HepG2 (cell line): ENCODE data around the gene SEMA3B. TPM values are rescaled to one million over a fixed set of nuclear protein-coding genes. Genes with fewer than 3 reads are reported as not detected.

Experiments used
- HNRNPK ChIP-seq: fragments of 200-400 bp; formaldehyde crosslinking; IDR thresholded peaks from 2 replicates; pipeline ENCODE4 v1.6.1; 2018; ENCODE audit warnings: low read length, low read depth, moderate library complexity, mild to moderate bottlenecking; ENCODE audit not compliant: poor library complexity, severe bottlenecking
- HNRNPL ChIP-seq: fragments of 200-400 bp; formaldehyde crosslinking; IDR thresholded peaks from 2 replicates; pipeline ENCODE4 v1.6.1; 2017; ENCODE audit warnings: mild to moderate bottlenecking, low read depth, low read length
- HOXA3 ChIP-seq: sonication (generic); formaldehyde crosslinking; IDR thresholded peaks from 2 replicates; pipeline ENCODE4 v1.5.0; 2020; ENCODE audit warnings: missing genetic modification reagents
- HOXA9 ChIP-seq: sonication (generic); formaldehyde crosslinking; IDR thresholded peaks from 2 replicates; pipeline ENCODE4 v1.8.1; 2022; ENCODE audit warnings: missing genetic modification reagents, mild to moderate bottlenecking, moderate library complexity, borderline replicate concordance
- ISL2 ChIP-seq: sonication (generic); formaldehyde crosslinking; IDR thresholded peaks from 2 replicates; pipeline ENCODE4 v1.5.0; 2020; ENCODE audit warnings: missing genetic modification reagents
- KDM6A ChIP-seq: IDR thresholded peaks from 2 replicates; pipeline ENCODE4 v1.6.1; 2016; ENCODE audit warnings: low read depth
- KLF13 ChIP-seq: sonication (generic); formaldehyde crosslinking; IDR thresholded peaks from 2 replicates; pipeline ENCODE4 v1.4.0; 2020; ENCODE audit warnings: mild to moderate bottlenecking, missing genetic modification reagents
- NFKBIZ ChIP-seq: IDR thresholded peaks from 2 replicates; pipeline ENCODE4 v1.6.1; 2018; ENCODE audit warnings: missing genetic modification reagents, missing compliant biosample characterization
- NPAS2 ChIP-seq: sonication (generic); formaldehyde crosslinking; IDR thresholded peaks from 2 replicates; pipeline ENCODE4 v1.8.0; 2022; ENCODE audit warnings: mild to moderate bottlenecking, missing genetic modification reagents, borderline replicate concordance
- NR3C1 ChIP-seq: sonication (generic); formaldehyde crosslinking; IDR thresholded peaks from 2 replicates; pipeline ENCODE4 v1.4.0; 2020; ENCODE audit warnings: missing genetic modification reagents
- POLR2AphosphoS2 ChIP-seq: IDR thresholded peaks from 2 replicates; pipeline ENCODE4 v1.6.1; 2011; ENCODE audit warnings: low read depth, low read length, improper control_type of control experiment
- POLR2G ChIP-seq: fragments of 200-400 bp; formaldehyde crosslinking; IDR thresholded peaks from 2 replicates; pipeline ENCODE4 v1.6.1; 2018; ENCODE audit warnings: mild to moderate bottlenecking, low read depth, low read length, moderate library complexity
- PRMT3 ChIP-seq: sonication (generic); formaldehyde crosslinking; IDR thresholded peaks from 2 replicates; pipeline ENCODE4 v1.8.1; 2022; ENCODE audit warnings: low read depth, mild to moderate bottlenecking, moderate library complexity, missing genetic modification reagents, borderline replicate concordance
- RORA ChIP-seq: sonication (generic); formaldehyde crosslinking; IDR thresholded peaks from 2 replicates; pipeline ENCODE4 v1.5.0; 2020; ENCODE audit warnings: mild to moderate bottlenecking, missing genetic modification reagents, moderate library complexity
- SNRNP70 ChIP-seq: fragments of 200-400 bp; formaldehyde crosslinking; IDR thresholded peaks from 2 replicates; pipeline ENCODE4 v1.6.1; 2017; ENCODE audit warnings: mild to moderate bottlenecking, low read depth, low read length, moderate library complexity
- STAT5B ChIP-seq: sonication (generic); formaldehyde crosslinking; IDR thresholded peaks from 2 replicates; pipeline ENCODE4 v1.4.0; 2020; ENCODE audit warnings: missing genetic modification reagents
- TRIM24 ChIP-seq: sonication (generic); formaldehyde crosslinking; IDR thresholded peaks from 2 replicates; pipeline ENCODE4 v1.8.0; 2022; ENCODE audit warnings: mild to moderate bottlenecking, missing genetic modification reagents
- U2AF1 ChIP-seq: fragments of 200-400 bp; formaldehyde crosslinking; optimal IDR thresholded peaks from 2 replicates; pipeline ENCODE3; 2017; ENCODE audit warnings: mild to moderate bottlenecking, low read depth, low read length
- ZNF3 ChIP-seq: IDR thresholded peaks from 2 replicates; pipeline ENCODE4 v1.7.0; 2017; ENCODE audit warnings: inconsistent platforms
- ZNF552 ChIP-seq: sonication (generic); formaldehyde crosslinking; IDR thresholded peaks from 2 replicates; pipeline ENCODE4 v1.9.0; 2022; ENCODE audit warnings: missing genetic modification reagents, mild to moderate bottlenecking, borderline replicate concordance
- ZNF557 ChIP-seq: sonication (generic); formaldehyde crosslinking; IDR thresholded peaks from 2 replicates; pipeline ENCODE4 v1.4.0; 2020; ENCODE audit warnings: missing genetic modification reagents
- ZNF777 ChIP-seq: sonication (generic); formaldehyde crosslinking; IDR thresholded peaks from 2 replicates; pipeline ENCODE4 v1.4.0; 2020; ENCODE audit warnings: missing genetic modification reagents
- polyA plus RNA-seq, 8 experiments: library from polyadenylated mRNA; depleted of rRNA in 3 of 8; stranded (reverse) in 7 of 8; unstranded in 1 of 8; fragments of >200 nt; fragmentation: Illumina TruSeq in 4 of 8; extraction: Trizol in 4 of 8; gene quantifications; 2 replicates each; pipeline versions ENCODE4 v1.2.1 to v1.2.3, GENCODE V29; 2011 to 2016; ENCODE audit warnings: low read depth in 4 of 8, missing spikeins in 1 of 8, mixed read lengths in 1 of 8; ENCODE audit not compliant: insufficient read depth in 1 of 8
- total RNA-seq, 5 experiments: library from RNA; depleted of rRNA; stranded (reverse); fragments of >200 nt; fragmentation: Illumina TruSeq; extraction: Trizol; gene quantifications; 2 replicates each; pipeline ENCODE4 v1.2.3, GENCODE V29; 2016; ENCODE audit warnings: low read depth in 1 of 5
- TF ChIP-seq, protein P1 (sequence below): sonication (generic); formaldehyde crosslinking; IDR thresholded peaks from 2 replicates; pipeline ENCODE4 v1.4.0; 2020; ENCODE audit warnings: mild to moderate bottlenecking, missing genetic modification reagents
- TF ChIP-seq, protein P2 (sequence below): IDR thresholded peaks from 2 replicates; pipeline ENCODE4 v1.6.1; 2016
- TF ChIP-seq, protein P3 (sequence below): IDR thresholded peaks from 2 replicates; pipeline ENCODE4 v1.6.1; 2012; ENCODE audit warnings: inconsistent platforms
- TF ChIP-seq, protein P4 (sequence below): sonication (generic); formaldehyde crosslinking; IDR thresholded peaks from 2 replicates; pipeline ENCODE4 v1.4.0; 2020; ENCODE audit warnings: missing genetic modification reagents; ENCODE audit errors: not compliant biosample characterization
- TF ChIP-seq, protein P5 (sequence below): sonication (generic); formaldehyde crosslinking; IDR thresholded peaks from 2 replicates; pipeline ENCODE4 v1.4.0; 2020; ENCODE audit warnings: missing genetic modification reagents

Gene SEMA3B
- total and polyA plus RNA-seq, 2 of the 13 experiments (the other 11 are each of a cell fraction or from before 2014, with no cell fraction given), result 93.2 to 158 TPM

DNA sequence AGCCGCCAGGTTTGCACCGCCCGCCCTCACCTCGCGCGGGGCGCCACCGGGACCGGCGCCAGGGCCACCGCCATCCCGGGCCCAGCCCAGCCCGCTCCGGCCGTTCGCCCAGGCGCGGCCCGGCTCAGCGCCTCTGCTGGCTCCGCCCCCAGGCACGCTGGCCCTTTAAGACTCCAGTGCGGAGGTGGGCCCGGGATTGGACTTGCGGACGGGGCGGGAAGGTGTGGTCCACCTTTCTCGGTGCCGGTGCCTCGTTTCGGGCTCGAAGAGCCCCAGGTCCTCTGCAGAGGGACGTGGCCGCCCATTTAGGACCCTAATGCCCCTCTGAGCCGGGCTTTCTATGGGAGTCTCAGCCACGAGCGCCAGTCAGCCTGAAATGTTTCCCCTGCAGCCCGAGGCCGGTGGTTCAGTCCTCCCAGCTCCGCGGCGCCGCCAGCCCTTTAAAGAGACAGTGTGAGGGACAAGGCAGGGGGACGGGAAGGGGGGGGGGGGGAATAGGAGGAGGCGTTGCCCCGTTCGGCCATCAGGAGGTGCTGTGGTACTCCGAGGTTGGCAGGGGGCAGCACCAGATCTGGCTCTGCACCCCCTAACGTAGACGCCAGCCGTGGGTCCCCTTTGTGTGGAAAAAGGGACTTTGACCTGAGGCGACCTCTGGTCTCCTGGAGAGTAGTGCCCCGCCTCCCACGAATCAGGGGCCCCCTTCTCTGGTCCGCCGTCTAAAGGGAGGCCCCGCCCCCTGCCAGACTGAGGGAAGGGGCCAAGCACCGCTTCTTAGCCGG, 52.6 kb downstream of the SEMA3B start (continued):
- peak; percentile 95 for TF ChIP-seq ZNF777 (CRISPR knock-in tag)
- no peak for TF ChIP-seq POLR2AphosphoS2
- peak; percentile 87; the same call in 1 of the 2 replicates for TF ChIP-seq HNRNPL
- TF ChIP-seq NPAS2 (CRISPR knock-in tag), result no peak
- TF ChIP-seq, protein P1, sequence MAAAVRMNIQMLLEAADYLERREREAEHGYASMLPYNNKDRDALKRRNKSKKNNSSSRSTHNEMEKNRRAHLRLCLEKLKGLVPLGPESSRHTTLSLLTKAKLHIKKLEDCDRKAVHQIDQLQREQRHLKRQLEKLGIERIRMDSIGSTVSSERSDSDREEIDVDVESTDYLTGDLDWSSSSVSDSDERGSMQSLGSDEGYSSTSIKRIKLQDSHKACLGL (CRISPR knock-in tag), result 0 out of 2 replicates have a peak, but pooled peaks have one; percentile 8
- no peak for TF ChIP-seq ZNF557
- TF ChIP-seq KDM6A (CRISPR knock-in tag), result peak; percentile 71; the same call in 1 of the 2 replicates
- TF ChIP-seq, protein P2, sequence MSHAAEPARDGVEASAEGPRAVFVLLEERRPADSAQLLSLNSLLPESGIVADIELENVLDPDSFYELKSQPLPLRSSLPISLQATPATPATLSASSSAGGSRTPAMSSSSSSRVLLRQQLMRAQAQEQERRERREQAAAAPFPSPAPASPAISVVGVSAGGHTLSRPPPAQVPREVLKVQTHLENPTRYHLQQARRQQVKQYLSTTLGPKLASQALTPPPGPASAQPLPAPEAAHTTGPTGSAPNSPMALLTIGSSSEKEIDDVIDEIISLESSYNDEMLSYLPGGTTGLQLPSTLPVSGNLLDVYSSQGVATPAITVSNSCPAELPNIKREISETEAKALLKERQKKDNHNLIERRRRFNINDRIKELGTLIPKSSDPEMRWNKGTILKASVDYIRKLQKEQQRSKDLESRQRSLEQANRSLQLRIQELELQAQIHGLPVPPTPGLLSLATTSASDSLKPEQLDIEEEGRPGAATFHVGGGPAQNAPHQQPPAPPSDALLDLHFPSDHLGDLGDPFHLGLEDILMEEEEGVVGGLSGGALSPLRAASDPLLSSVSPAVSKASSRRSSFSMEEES (CRISPR knock-in tag), result no peak
- no peak for TF ChIP-seq KLF13 (CRISPR knock-in tag)
- TF ChIP-seq, protein P3, sequence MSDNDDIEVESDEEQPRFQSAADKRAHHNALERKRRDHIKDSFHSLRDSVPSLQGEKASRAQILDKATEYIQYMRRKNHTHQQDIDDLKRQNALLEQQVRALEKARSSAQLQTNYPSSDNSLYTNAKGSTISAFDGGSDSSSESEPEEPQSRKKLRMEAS, result peak; percentile 95
- peak; percentile 68 for TF ChIP-seq POLR2G
- no peak for TF ChIP-seq PRMT3 (CRISPR knock-in tag)
- peak; percentile 76 for TF ChIP-seq U2AF1
- peak; percentile 16; the same call in 1 of the 2 replicates for TF ChIP-seq NFKBIZ (CRISPR knock-in tag)
- TF ChIP-seq, protein P4, sequence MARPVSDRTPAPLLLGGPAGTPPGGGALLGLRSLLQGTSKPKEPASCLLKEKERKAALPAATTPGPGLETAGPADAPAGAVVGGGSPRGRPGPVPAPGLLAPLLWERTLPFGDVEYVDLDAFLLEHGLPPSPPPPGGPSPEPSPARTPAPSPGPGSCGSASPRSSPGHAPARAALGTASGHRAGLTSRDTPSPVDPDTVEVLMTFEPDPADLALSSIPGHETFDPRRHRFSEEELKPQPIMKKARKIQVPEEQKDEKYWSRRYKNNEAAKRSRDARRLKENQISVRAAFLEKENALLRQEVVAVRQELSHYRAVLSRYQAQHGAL (CRISPR knock-in tag), result no peak
- TF ChIP-seq NR3C1 (CRISPR knock-in tag), result no peak
- no peak for TF ChIP-seq RORA (CRISPR knock-in tag)
- TF ChIP-seq ZNF552, result no peak; the same call in 1 of the 2 replicates
- TF ChIP-seq TRIM24 (CRISPR knock-in tag), result no peak
- no peak for TF ChIP-seq HOXA9 (CRISPR knock-in tag)
- TF ChIP-seq HNRNPK, result peak; percentile 42
- peak; percentile 62; the same call in 1 of the 2 replicates for TF ChIP-seq ISL2
- no peak for TF ChIP-seq STAT5B (CRISPR knock-in tag)
- TF ChIP-seq, protein P5, sequence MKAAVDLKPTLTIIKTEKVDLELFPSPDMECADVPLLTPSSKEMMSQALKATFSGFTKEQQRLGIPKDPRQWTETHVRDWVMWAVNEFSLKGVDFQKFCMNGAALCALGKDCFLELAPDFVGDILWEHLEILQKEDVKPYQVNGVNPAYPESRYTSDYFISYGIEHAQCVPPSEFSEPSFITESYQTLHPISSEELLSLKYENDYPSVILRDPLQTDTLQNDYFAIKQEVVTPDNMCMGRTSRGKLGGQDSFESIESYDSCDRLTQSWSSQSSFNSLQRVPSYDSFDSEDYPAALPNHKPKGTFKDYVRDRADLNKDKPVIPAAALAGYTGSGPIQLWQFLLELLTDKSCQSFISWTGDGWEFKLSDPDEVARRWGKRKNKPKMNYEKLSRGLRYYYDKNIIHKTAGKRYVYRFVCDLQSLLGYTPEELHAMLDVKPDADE (CRISPR knock-in tag), result no peak
- TF ChIP-seq SNRNP70, result no peak
- no peak for TF ChIP-seq ZNF3
- peak; percentile 52 for TF ChIP-seq HOXA3
